DMS 273 treated with DMSO at 0.1 percent for 48 hours (cell line): ENCODE measurements around the gene KCNQ5.

Source experiments
- DNase-seq: peaks from one replicate; lab custom pipeline; 2025; lab: John Stamatoyannopoulos, UW

Gene KCNQ5

DNA sequence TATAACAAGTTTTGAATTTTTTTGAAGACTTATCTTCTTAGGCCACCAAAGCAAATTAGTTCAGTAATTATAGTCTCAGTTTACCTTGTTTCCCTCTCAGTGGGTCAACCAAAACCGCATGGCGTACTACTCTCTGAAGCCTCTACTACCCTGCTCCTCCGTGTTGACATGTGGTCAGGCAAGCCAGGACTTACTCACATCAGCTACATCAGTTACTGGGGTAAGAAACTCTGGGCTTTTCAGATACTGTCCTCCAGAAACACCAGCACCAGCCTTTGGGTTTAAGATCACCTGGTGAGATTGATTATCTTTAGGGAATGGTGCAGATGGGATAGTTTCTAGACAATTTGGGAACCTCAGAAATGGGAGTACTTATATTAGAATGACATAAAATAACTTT, 55.1 kb downstream of the KCNQ5 start:
- no peak for DNase-seq

DNA sequence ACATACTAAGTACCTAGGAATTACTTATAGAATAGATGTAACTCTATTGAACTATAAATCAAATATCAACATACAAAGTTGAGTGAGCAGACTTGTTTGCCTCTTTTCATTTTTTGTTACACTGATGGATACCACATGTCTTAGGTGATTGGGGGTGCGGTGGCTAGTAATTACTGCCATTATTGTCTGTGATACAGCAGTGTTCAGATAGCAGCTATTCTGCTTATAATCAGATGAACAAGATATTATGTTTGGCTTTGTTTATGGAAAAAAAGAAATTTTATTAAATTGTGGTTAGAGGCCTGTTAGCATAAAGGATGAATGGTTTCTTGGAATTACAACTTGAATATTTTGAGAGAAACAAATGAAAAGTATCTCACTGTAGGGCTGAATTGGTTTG, 55.9 kb downstream of the KCNQ5 start:
- DNase-seq: no peak

DNA sequence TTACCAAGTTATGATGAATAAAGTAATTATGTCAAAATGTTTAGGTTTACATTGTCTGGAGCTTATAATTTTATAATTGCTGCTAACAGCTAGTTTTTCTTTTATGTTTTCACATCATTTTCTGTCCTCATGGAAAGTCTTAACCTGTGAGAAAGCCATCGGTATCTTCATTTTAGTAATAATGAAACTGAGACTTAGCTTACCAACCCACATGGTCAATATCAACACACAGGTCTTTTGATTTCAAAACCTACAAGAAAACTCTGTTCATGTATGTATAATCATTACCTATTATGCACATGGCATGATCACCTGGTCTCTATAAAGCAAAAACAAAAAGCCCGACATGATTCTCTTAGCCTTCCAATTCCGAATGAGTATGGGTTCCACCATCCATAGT, 61.9 kb downstream of the KCNQ5 start:
- DNase-seq: no peak

DNA sequence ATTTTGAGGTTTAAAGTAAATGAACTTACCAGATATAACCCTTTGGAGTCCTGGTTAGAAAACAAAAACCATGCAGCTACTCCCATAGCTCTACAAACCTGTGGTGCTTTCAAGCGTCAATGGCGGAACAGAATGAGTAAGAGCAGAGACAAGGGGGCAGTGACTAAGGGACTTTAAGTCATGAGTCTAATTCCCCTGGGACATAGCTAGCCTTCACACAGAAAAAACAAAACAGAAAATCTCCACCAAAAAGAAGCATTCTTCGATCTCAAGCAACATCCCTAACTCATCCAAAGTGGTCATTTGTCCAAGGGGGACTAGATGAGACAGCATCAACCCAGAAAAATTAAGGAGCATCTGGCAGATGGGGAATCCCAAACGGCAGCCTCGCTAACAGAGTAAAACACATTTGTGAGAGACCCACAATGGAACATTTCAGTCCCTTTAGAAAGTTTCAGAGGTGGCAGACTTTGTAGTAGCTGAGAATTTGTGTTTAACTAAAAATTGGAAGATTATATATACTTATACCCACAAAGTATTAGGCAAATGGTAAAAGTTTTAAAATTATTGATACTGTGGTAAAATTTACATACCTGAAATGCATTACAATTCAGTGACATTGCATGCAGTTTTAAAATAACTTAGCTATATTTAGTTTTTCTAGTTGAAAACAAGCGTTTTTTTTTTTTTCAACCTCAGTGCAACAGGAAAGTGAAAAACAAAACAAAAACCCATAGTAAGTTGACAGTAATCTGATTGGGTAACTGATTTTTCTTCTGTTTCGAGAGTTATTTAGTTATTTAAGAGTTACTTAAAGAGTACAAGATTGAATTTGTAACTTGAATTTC, 67.5 kb downstream of the KCNQ5 start:
- no peak for DNase-seq

DNA sequence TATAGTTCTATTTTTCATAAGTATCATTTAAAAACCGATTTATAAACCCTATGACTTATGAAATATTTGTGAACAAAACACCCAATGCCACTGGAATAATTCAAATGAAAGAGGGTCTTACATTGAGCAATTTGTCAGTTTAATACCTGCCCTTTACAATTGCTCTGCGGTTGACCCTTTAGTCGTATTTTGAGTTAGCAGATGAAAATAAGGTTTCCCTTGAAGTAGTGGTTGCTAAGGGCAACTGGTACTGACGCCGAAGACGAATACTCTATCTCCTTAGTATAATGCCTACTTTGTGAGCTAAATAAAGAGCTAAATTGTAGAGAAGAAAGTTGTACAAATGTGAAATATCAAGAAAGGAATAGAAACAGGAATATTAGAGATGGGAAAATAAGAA, 69.4 kb downstream of the KCNQ5 start:
- DNase-seq: no peak

DNA sequence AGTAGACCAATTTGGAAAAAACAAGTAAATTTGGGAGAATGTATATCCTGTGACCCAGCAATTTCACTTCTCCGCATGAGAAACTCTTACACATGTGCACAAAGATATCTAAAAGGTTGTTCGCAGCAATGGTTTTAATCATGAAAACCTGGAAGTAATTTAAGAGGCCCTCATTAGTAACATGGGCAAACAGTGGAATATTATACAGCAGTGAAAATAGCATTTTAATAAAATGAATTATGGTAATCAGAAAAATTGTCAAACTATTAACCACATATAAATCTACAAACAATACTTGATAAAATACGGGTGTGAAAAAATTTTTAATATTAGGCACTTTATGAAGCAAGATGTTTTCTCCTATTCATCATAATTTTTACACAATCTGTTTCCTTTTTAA, 74.2 kb downstream of the KCNQ5 start:
- DNase-seq: no peak

DNA sequence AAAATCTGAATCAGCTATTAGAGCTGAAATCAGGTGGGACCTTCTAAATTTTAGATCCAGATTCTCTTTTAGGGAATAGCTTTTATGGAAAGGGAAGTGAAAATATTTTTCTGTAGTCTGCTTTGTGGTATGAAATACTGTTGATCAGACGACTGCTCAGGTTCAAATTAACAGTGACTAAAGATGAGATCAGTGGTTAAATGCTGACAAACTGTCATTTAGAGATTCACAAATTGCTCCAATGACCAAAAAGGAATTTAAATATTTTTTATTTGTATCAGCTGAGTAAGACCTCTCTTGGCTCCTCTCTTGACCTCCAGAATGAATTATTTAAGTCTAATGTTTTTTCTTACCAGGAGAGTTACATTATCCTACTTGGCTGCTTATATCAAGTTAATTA, 77.3 kb downstream of the KCNQ5 start:
- DNase-seq: no peak

DNA sequence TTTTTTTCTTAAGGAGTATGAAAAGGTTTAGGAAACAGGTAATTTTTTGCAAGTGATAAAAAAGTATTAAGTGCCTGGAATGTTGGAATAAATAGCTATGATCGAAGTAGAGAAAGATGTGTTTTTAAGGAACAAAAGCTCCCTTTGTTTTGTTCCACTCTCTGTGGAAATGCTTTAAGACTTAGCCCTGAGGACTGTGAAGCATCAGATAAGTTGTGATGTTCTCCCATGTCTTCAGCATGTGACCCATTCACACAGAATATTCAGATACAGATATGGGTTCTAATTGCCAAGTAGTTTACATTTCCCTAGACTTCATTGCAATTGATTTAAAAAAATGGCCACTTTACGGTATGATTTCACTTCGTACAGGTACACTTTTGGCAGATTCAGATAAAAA, 80.6 kb downstream of the KCNQ5 start:
- no peak for DNase-seq

DNA sequence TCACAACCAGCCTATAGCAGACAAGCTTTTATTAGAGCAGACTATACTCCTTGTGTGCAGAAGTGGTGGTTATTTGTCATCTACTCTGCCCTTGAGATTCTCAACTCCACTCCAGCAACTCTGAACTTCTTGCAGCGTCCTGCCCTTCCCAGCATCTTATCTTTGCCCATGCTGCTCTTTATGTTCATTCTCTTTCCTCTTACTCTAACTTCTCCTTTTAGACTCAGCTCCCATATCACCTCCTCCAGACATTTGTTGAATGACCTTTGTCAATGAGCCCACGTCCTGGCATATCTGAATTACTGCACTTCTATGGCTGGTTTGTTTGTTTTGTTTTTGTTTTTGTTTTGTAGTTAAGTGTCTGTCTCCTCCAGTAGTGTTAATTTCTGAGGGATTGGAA, 81.2 kb downstream of the KCNQ5 start:
- DNase-seq: no peak

DNA sequence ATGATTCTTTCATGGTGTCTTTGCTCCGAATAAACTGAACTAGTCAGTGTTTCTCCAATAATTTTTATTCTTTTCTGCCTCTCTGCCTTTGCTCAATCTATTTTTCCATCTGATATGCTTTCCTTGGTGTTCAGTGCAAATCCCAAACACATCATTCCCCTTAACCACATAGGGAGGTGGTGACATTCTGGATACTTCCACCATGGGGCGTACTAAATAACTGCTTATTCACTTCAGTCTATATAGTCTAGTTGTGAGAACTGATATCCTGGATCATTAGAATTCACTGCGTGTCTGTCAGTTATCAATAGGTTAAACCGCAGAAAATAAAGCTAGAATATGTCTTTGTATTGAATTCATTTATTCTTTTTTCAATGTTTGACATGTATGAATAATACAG, 83.1 kb downstream of the KCNQ5 start:
- no peak for DNase-seq

DNA sequence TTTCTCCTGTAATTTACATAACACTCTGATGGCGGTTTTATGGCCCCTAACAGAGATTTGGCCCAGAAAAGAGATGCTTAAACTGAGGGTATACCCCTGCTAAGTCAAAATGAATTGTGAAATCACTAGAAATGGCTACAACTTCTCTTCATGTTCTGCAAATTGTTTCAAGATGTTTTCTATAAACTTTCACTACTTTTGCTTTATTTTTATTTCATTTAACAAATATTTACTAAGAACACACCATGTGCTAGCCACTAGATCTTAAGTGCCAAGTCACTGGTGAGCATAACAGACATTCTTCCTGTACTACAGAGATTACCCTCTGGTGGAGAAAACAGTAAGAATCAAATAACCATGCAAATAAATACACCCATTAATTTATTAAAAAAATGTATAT, 87.6 kb downstream of the KCNQ5 start:
- no peak for DNase-seq

DNA sequence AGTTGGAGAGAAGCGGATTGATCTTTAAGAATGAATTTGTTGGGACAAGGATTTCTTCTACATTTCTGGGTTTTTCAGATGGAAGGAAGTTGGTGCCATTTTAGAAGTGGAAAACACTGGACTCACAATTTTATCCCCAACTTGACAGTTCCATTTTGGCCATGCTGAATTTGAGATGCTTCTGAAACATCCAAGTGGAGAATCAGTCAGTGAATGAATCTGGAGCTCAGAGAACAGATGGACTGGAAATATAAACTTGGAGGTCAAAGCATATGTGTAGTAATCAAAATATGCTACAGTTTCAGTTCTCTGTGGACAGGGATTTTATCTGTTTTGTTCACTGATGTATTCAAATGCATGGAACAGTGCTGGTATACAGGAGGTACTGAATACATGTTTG, 89.9 kb downstream of the KCNQ5 start:
- no peak for DNase-seq

DNA sequence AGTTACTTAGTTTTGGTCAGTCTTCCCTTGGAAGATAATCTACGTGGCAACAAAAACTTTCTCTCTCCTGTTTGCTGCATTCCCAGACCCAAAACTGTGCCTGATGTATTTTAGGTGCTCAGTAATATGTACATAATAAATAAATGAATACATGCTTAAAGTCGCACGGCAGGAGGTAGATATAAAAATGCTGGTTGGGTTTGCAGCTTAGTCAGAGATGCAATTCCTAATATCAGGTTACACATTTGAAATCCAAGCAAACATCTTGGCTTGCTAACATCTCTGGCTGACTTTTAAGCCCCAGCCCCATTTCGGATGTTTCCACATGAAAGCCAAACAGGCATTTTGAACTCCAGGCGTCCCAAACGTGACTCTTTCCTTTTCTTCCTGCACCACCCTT, 91.0 kb downstream of the KCNQ5 start:
- DNase-seq: no peak

DNA sequence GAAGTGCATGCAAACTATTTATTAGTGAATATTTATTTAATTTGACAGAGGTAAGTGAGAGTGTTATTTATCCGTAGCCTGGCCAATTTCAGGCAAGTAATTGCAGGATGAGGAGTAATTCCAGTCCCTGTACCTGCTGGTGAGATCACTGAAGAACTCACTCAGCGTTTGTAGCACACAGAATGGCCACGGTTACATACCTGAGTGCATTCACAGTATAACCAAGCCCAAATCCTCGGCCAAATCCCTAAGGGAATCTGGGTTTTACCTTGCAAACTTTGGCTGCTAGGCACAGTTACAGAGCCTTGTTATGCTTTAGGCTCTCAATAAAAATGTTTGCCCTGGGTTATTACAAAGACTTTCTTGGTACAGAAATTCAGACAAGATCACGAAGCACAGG, 93.3 kb downstream of the KCNQ5 start:
- no peak for DNase-seq

DNA sequence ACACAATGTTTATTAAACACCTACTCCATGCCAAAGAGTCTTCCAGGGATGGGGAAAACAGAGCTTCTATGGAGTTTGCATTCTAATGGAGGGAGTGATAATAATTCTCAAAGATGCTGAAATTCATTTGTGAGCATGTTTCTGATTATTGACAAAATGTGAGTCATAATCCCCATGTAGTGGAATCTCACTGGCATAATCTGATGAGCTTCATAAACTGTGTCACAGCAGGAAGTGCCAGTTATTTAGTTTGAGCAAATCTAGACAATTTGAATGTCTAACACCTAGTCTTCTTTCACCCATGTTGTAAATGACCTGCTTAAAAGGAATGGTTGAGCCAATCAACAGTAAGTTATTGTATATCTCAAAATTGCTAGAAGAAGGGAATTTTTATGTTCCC, 95.1 kb downstream of the KCNQ5 start:
- no peak for DNase-seq

DNA sequence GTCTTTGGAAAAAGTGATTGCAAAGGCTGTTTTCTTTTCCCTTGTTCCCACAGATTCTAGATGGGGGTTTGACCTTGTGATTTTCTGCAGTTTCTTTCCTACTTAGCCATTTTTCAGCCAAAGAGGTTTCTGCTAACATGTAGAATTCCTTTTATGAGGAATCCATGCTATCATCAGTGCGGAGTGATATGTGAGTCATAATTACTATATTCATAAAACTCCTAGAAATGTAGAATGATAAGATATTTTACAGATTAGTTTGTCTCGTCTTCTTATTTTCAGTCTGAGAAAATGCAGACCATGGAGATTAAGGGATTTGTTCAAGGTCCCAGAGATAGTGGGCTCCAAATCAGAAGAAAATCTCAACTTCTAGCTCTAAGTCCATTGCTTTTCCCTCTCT, 98.6 kb downstream of the KCNQ5 start:
- DNase-seq: no peak

DNA sequence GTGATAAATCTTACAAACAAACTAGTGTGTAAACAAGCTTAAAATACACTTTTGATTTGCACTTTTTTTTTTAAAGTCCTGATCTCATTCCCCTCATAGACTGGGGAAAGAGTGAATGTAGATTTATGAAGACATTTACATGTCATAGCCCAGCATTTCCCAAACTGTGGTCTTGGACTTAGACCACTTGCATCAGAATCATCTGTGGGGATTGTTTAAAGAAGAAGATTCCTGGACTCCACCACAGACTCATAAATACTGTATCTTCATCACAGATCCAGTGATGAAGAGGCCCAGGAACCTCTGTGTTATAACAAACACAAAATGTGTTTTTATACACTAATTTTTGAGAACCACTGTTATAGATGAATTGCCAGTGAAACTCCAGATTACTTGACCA, 99.5 kb downstream of the KCNQ5 start:
- DNase-seq: no peak

DNA sequence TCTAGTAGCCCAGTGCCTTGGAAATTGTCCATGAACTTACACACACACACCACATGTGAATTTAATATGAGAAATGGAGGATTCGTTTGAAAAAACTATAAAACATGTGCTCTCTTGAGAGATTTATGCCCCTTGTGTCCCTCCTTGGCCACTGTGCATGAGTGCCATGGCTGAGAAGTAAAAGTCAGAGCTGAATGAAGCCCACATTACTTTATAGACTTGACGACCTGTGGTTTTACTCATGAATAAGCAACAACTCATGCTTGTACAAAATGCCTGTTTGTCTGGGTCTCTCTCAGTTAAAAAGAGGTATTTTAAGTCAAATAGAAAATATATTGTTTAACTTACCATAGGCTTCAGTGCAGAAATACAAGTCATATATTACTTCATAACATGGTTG, 102.7 kb downstream of the KCNQ5 start:
- no peak for DNase-seq

DNA sequence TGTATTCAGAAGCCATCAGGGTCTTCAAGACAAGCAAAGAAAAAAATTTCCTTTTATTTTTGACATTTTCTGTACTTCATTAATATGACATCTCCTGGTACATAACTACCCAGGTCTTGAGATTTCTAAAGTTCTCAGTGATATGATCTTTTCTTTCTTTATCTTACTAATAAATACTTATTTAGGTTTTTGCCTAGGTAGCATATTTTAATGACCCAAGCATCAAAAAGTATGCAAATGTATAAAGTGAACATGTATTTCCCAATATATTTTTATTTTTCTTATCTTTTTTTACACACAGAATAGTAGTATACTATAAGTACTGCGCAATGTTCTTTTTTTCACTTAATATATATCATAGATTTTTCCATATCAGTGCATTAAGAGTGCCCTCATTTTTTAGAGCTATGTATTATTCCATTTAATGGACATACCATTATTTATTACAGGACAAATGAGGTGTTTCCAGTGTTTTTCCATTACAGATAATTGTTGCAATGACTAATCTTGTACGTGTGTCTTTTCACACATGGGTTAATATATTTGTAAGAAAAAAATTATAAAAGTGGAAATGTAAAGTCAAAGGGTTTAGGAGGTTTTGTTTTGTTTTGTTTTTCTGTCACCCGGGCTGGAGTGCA, 107.0 kb downstream of the KCNQ5 start:
- DNase-seq: no peak

DNA sequence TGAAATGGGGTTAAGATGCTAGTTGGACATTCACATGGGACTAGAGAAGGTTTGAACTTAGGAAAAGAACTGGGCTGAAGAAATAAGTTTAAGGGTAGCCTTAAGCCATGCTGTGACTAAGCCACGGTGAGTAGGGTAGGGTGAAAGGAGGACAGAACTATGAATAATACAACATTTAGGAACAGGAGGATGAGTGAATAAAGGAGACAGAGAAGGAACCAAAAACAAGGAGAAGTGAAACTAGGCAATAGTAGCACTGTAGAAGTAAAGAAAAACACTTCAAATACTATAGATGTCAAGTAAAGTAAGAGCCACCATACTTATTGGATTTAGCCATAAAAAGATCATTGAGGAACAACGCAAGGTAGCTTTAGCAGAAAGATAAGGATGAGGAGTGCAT, 111.2 kb downstream of the KCNQ5 start:
- no peak for DNase-seq

DNA sequence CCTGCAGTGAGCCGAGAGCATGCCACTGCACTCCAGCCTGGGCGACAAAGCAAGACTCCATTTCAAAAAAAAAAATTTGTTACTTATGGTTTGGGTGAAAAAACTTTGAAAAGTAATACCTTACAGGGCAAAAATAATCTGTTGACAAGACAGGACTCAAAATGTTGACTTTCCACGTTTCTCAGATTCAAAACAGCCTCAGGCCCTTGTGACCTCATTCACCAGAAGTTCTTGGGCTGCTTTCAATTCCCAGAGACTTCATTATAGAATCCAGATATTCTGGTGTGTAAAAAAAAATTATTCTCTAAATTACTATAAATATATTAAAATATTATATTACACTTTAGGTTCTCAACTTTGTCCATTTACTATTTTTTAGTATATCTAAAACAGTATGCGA, 116.2 kb downstream of the KCNQ5 start:
- no peak for DNase-seq

DNA sequence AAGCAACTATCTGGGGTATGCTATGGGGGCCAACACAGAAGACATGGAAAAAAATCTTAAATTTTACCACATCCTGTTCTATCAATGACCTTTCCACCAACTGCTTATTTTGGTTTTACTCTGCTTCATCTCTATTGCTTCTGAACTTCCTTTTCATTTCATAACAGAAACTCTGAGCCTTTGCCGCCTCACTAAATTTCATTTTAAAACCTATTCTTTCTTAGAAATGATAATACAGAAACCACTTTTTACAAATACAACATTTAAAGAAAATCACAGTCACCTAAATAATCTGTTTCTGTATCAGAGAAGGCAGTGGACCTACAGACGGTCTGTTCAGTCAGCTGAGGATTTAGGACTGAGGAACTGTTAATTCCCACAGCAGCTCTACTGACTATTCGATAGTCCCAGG, 117.5 kb downstream of the KCNQ5 start:
- DNase-seq: no peak

DNA sequence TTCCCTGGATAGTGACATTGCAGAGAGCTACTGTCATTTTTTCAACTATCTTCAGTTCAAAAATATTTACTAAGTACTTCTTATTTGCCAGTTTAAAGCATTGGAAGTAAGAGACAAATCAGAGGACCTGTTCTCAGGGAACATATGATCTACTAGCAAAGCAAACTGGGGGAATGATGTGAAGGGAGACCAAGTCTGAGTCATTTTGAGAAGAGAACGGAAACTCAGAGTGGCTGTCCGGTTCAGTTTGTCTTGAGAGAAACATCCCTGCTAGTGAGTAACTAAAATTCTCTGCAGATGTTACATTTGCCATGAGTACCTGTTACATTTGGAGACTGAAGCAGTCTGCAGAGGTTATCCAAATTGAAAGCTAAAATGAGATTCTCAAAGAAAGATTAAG, 118.3 kb downstream of the KCNQ5 start:
- DNase-seq: no peak

DNA sequence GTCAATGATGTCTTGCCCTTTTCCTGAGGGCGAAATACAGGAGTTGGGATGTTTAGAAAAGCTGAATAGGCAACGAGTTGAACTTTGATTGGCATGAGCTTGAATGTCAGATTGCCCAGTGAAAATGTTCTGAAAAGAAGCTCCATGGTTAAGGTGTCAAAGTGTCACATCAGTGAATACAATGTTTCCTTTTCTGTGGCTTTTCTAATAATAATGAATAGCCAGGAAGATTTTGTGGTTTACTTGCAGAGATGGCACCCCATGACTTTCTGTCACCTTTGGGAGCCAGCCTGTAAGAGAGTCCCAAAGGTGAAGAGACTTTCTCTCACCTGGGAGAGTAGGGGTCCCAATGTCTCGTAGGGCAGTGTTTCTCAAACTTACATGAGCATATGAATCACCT, 119.2 kb downstream of the KCNQ5 start:
- no peak for DNase-seq
